ENCODE data around the gene PRDM2.

- no peak for TF ChIP-seq ZNF565 (CRISPR knock-in tag; conservative IDR thresholded peaks at IDR 0.05; ENCODE audit: low read depth)
- no peak for TF ChIP-seq TCF4 (CRISPR knock-in tag; IDR thresholded peaks at IDR 0.05; ENCODE audit: borderline replicate concordance)
- no peak for TF ChIP-seq ARNTL (CRISPR knock-in tag; IDR thresholded peaks at IDR 0.05; ENCODE audit: borderline replicate concordance, low read depth)
- no peak for TF ChIP-seq ZNF70 (CRISPR knock-in tag; IDR thresholded peaks at IDR 0.05)
- TF ChIP-seq TOX (CRISPR knock-in tag; IDR thresholded peaks at IDR 0.05; ENCODE audit: borderline replicate concordance) = no peak
- TF ChIP-seq ZFP30 (CRISPR knock-in tag; IDR thresholded peaks at IDR 0.05) = no peak
- no peak for TF ChIP-seq CSRNP3 (CRISPR knock-in tag; IDR thresholded peaks at IDR 0.05)
- TF ChIP-seq SNAI2 (CRISPR knock-in tag; IDR thresholded peaks at IDR 0.05) = no peak
- TF ChIP-seq POU6F1 (CRISPR knock-in tag; IDR thresholded peaks at IDR 0.05; ENCODE audit: borderline replicate concordance, low read depth) = no peak
- no peak for TF ChIP-seq OSR1 (CRISPR knock-in tag; IDR thresholded peaks at IDR 0.05)
- no peak for TF ChIP-seq BACH2 (CRISPR knock-in tag; IDR thresholded peaks at IDR 0.05; ENCODE audit: borderline replicate concordance)
- no peak for TF ChIP-seq PATZ1 (CRISPR knock-in tag; IDR thresholded peaks at IDR 0.05; ENCODE audit: borderline replicate concordance)
- TF ChIP-seq CREB5 (CRISPR knock-in tag; IDR thresholded peaks at IDR 0.05; ENCODE audit: low read depth) = no peak
These were observed 36.0 kb upstream of the PRDM2 start for GRCh38 chr1:13663969-13664368.

All from SK-N-SH treated with all-trans-retinoic acid at 6 μM for 48 hours (cell line).